GM19468 (cell line): ENCODE data around the gene PLPPR1.
"Not testable (repeated sequence)": the region's sequence is repeated elsewhere in the genome, so short reads cannot be mapped to it uniquely, and the experiment has no call there.

Source experiments
- ATAC-seq: cut with Tn5 transposase; IDR thresholded peaks from one replicate; pipeline ENCODE4 v1.9.1; 2021; ENCODE audit warnings: mild to moderate bottlenecking, moderate library complexity, moderate number of reproducible peaks; ENCODE audit not compliant: unreplicated experiment; ENCODE audit errors: extremely low read depth

Gene PLPPR1

DNA sequence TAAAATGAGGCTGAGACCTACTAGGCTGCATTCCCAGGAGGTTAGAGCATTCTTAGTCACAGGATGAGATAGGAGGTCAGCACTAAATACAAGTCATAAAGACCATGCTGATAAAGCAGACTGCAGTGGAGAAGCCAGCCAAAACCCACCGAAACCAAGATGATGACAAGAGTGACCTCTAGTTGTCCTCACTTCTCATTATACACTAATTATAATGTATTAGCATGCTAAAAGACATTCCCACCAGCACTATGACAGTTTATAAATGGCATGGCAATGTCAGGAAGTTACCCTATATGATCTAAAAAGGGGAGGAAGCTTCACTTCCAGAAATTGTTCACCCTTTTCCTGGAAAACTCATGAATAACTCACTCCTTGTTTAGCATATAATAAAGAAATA lies 88.6 kb downstream of the PLPPR1 start:
- ATAC-seq = no peak

DNA sequence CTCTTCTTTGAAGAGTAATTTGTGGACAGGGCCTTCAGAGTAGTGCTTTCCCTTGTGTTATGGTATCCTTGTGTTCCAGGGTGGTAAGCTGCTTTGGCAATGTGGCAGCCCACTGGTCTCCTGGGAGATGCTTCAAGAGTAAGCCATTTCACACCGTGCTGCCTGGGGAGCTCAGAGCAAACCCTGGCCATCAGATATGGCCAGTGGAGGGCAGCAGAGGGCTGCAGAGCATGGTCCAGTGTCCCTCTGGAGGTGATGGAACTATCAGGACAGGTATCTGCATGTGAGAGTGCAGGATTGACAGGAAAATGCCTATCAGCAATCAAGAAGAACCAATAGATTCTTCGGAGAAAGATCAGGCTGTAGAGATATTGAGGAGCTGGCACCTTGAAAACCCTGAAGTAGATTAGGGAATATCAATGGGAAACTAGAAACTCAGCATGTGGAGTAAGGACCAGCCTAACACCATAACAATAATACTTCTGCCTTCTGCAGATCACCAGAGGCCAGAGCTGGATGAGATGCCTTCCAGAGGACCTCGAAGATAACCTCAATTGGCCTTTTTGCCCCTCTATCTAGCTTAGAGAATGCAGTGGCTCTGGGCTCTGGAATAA lies 90.8 kb downstream of the PLPPR1 start:
- no peak for ATAC-seq

DNA sequence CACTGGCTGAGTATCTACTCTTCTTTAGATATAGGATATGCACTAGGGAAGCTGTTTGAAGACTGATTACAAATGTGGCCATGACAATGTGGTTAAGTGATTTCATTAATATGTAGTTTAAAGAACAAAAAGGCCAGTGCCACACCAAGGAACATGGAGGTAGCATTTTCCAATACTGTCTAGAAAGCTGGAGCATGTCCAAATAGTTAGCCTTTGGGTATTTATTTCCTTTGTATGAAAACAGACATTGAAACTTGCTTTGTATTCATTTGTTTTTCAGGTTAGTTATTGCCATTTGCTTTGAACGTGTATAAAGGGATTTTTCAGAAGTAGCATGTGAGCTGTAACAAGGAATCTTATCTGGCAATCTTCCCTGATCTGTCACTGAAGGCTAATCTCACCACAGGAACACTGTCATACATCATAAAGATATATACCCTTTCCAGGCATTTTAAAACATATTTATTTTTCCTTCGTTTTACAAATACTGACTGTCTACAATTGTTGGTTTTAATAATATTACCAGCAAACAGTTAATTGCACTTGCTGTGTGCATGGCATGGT lies 93.4 kb downstream of the PLPPR1 start:
- ATAC-seq = no peak

DNA sequence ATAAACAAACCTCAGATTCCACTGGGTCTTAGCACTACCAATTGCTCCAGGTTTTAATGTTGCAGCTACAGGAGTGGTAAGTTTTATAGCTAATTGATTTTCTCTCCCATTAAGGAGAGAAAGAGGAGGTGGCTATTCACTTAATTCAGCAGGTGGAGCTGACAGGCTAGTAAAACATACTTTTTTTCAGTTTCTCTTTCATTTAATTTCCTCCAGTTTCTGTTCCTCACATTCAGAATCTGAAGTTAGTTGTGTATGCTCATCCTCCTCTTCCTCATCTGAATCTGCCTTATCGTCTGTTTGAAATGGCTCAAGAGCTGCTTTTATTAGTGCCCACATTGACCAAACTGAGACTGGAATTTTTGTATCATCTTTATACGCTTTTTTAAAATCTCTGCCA lies 98.0 kb downstream of the PLPPR1 start:
- ATAC-seq = no peak

DNA sequence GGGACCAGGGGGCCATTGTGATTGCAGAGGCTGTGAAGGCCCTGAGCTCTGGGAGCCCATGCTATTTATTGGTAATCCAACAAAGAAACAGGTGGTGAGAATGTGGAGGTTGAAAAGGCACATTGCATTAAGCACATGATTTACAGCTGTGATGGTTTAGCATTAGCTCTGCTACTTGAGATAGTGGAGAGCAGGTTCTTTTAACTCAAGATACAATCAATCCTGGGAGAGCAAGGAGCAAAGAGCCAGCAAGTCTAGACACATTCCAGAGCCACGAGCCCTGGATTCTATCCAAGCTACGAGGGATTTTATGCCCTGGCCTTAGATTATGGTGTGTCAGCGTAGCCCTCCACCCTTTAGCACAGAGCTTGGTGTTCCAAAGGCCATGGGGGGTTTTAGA lies 98.8 kb downstream of the PLPPR1 start:
- ATAC-seq = not testable (repeated sequence)

DNA sequence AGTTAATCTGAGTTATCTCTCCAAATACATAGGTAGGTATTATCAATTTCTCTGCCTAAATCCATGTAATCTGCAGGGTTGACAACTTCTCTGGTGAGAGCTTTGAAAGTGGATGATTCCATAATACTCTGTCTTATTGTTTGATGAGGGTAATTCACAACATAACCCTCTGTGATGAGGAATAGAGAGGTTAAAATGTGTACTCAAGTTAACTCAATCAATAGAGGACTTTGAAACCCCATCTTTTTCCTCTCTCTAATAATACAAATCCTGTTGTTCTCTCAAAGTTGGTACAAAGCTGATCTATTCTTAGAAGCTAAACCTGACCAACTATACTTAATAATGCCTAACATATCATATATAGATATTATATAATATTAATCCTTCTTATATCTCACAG lies 100.1 kb downstream of the PLPPR1 start:
- no peak for ATAC-seq

DNA sequence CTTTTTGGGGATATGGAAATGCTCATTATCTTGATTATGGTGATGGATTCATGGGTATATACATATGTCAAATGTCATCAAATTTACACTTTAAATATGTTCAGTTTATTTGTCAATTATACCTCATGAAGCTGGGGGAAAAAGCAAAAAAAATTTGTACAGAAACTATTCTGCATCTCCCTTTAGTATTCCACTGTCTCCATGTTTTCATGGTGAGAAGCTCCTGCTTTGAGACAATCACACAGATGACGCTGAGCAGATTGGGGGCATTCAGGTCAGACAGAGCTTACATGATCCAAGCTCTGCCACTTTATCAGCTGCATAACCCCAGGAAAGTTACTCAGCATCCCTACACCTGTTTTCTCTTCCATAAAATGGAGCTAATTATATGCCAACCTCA lies 101.5 kb downstream of the PLPPR1 start:
- no peak for ATAC-seq

DNA sequence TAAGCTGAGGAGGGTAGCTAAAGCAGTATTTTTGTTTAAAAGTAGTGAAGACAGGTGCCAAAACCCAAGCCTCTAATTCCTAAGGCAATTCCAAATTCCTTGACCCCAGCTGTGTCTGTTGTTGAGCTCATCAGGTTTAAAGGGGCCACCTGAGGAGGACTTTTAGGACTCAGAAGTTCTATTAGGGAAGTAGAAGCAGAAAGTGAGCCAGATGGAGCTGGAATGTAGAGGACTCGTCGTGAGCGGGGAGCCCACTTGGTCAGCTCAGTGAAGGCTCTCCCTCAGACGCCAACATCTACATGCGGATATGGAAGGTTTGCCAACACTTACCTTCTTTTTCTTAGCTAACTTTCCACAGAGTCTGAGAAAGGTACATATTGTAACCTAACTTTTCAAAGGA lies 102.8 kb downstream of the PLPPR1 start:
- no peak for ATAC-seq

DNA sequence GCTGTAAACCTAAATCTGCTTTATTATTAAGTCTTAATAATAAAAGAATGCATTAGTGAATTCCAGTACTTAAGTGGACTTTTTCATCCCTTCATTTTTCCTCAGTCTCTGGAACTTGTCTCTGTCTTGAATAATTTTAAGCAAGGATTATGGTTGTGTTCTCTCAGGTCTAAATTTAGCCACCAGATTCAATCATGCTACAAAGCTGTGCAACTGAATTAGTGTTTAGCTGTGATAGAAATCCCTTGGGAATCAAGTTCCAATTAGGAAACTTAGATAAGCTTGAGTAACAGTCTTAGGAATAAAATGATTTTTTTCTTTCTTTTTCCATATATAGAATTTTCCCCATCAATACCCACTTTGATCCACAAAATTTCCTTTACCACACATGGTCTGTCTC lies 104.3 kb downstream of the PLPPR1 start:
- no peak for ATAC-seq

DNA sequence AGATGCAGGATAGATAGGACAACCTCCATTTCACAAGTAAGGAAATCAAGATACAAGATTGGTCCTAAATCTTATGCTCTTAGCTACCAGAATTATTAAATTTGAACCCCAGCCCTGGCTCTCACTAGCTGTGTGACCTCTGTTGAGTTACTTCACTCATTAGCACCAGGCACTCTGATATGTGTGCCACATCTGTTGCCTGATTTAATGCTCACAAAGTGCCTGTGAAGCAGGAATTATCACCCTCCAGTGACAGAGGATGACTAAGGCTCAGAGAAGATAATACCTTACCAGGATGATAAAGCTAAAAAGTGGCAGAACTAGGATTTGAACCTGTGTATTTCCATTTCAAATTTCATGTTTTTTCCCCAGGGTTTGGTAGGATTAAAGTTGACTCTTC lies 110.0 kb downstream of the PLPPR1 start:
- no peak for ATAC-seq

DNA sequence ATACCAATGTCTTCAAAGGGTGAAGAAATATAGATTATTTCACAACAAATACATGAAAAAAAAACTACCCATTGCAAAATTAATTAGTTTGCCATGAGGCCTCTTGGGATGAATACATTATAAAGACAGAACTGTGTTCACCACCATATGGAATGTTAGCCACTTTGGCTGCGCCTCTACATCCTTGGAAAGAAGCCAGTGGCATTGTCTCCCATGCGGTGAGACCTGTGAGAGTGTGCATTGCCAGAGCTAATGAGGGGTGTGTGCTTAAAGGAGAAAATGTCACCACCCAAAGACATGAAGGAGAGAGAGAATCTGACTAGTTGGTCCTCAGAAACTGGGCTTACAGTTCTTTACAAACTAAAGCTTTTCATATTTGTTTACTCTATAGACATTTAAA lies 110.6 kb downstream of the PLPPR1 start:
- no peak for ATAC-seq

DNA sequence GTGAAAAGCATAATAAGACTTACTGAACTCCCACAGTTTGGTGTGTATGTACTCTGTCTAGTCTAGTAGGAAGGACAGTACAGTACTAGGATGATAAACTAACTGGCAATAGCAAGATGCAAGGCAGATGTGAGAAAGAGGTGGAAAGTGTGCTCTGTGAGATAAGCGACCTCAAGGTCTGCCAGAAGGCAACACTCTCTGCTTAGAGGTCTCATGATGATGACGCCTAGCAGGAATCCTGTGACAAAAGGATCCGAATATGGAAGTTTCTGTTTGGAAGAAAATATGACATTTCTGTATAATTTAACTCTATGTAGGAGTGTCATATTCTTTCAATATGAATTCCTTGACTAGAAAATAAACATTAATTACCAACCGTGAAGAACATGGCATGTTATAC lies 112.2 kb downstream of the PLPPR1 start:
- ATAC-seq = no peak

DNA sequence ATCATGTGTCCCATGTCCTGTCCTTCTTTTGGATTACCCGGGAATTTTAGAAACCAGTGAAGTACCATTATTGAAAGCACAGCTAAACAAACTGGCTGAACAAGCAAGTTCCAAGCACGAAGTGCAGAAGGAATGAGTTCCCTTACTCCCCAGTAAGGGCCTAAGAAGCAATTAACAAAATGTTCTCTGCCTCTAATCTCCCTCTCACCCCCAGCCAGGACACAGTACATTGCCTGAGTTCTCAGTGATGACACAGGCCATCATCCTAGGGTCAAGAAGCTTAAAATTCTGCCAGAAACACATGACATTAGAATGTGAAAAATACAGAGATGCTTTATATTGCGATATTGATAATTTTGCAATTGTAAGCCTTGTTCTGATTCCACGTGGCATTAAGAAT lies 118.0 kb downstream of the PLPPR1 start:
- ATAC-seq = no peak

DNA sequence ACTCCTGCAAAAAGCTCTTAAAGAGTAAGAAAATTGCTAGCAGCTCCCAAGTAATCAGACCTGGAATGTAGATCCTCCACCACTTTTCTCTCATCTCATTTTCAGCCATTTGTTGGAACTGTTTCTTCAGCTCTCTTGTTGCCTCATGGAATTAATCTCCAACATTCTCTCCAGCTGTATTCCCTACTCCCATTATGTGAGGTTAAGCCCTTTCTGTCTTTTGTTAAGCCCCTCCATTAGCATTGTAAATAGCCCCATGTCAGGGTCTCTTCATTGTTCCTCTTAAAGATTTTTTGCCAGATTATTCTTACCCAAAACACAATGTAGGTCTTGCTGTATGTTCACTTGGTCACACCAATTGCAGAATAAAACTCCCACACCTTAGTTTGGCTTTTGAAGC lies 119.8 kb downstream of the PLPPR1 start:
- ATAC-seq = no peak

DNA sequence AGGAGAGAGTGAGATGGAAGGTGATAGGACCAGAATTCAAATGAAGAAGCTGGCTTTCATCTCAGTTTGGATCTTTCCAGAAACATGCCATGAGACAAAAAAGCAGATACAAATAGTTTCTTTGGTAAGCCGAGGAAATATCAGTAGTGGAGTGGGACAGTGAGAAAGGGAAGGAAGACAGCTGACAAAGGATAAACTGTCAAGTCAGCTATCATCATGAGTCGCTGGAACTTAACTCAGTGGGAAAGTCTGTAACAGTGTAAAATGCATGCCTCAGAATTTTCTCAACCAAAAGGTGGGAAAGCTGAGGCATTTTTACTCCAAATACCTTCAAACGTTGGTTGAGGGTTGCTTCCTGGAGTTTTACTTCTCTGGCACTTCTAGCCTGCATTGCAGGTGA lies 129.8 kb downstream of the PLPPR1 start:
- ATAC-seq = no peak

DNA sequence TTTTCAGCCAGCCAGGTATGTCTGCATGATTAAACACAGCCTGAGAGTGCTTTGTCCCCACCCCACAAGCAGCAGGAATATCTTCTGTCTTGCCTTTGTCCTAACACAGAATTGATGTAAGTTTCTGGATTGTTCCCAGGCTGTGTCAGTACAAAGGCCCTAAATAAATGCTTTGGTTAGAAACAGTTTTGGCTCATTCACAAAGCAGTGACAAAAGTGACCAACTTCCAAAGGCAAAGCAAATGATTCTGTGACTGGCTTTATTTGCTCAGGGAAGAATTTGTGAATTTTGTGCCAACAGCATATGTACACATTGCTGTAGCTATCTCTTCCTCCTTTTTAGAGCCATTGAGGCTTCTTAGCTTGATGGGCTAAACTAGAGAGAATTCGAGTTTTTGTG lies 133.7 kb downstream of the PLPPR1 start:
- no peak for ATAC-seq

DNA sequence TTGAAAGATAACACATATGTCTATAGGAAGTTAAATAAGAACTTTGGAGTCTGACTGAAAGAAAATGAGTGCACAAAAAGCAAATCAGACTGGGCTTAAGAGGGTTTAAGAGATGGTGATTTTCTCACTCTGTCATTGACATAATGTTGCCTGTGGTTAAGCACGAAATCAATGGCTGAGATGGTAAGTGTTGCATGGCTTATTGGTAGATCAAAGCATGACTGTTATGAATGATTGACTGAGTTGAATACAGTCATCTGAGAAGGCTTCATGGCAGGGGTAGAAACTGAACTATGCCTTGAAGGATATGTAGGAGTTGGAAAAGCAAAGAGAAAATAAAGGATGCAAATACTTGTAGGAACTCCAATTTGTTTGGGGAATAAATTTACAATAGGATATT lies 136.6 kb downstream of the PLPPR1 start:
- ATAC-seq = no peak

DNA sequence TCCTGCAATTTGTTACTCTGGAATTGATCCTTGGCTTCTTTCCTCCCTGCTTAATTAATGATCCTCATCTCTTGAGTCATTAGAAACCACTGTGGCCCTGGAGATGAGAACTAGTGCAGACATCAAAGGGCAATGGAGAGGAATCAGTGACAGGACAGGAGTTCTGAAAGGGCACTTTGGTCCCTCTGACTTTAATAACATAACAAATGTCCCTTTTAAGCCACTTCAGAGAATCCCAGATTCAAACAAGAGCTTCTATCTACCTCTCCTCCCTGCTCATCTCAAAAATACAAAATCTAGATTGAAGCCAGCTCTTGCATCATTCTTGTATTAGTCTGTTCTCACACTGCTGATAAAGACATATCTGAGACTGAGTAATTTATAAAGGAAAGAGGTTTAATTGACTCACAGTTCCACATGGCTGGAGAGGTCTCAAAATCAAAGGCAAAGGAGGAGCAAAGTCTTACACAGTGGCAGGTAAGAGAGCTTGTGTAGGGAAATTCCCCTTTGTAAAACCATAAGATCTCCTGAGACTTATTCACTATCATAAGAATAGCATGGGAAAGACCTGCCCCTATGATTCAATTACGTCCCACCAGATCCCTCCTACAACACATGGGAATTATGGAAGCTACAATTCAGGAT lies 139.1 kb downstream of the PLPPR1 start:
- no peak for ATAC-seq

DNA sequence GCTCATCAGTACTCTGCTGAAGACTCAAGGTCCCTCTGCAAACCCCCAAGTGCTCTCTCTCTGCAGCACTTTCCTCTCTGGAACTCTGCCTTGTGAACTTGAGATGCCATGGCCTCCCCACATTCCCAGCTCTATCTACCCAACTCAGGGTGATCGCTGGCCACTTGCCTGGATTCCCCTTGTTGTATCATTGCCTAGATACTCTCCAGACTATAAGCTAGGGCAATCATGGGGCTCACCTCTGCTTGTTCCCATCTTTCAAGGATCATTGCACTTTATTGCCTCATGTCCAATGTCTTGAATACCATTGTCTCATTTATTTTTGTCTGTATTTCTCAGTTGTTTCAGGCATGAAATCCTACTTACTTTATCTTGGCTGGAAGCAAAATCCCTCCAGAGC lies 144.1 kb downstream of the PLPPR1 start:
- no peak for ATAC-seq

DNA sequence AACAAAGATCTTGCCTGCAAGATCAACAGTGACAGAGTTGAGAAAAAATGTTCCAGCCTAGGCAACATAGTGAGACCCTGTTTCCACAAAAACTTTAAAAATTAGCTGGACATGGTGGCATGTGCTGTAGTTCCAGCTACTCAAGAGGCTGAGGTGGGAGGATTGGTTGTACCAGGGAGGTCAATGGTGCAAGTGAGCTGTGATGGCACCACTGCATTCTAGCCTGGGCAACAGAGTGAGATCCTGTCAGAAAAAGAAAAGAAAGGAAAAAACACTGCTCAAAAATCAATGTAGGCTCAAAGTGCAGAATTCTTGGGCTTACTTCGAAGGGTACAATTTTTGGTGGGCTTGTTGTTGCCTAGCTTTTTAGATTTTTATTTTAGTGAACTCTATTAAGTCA lies 145.4 kb downstream of the PLPPR1 start:
- ATAC-seq = no peak

DNA sequence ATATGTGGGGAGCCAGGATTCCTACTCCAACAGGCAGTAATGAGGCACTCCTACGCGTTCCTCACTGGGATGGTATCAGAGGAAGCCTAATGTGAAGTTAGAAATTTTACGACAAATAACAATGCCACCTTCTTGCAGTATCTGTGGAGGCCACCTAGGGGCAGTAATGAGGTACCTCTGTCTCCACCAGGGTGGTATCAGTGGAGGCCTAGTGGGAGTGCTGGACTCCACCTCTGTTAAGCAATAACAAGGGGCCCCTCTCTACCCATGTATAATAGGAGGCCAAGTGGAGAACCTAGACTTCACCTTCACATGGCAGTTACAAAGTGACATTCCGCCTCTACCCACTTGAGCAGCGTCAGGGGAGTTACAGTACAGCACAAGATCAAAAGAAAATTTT lies 147.9 kb downstream of the PLPPR1 start:
- ATAC-seq = no peak

DNA sequence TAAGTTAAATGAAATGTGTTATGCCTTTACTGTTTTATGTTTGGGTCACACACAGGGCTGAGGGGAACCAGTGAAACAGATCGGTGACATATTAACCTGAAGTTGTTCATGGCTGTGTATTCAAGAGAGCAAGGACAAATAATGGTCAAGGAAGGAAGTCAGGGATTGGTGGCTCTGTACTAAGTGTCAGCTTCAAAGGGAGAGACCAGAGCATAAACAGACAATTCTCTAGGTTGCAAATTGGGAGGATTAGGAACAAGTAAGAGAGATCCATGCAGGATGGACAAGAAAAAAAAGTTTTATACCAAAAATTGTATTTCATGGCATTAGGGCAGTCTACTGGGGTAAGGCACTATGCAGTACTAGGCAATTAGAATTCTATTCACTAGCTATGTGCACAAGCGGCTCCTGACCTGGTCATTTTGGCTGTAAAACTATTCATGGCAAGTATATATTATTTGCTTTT lies 156.3 kb downstream of the PLPPR1 start:
- no peak for ATAC-seq
